Measurements from ENCODE around the gene SIRT7.
"Not testable (repeated sequence)": the region's sequence is repeated elsewhere in the genome, so short reads cannot be mapped to it uniquely, and the experiment has no call there.

Gene SIRT7

GRCh38 chr17:81921537-81921862, 3.5 kb upstream of the SIRT7 start:
- peaks cover 20% of the 10 kb centered on the region for H3K36me3 ChIP-seq (ENCODE audit: low read depth)
- no peak for TF ChIP-seq CTCF (IDR thresholded peaks at IDR 0.05; ENCODE audit: poor library complexity, severe bottlenecking)
- DNase-seq (ENCODE audit: low spot score) = no peak
- H3K4me1 ChIP-seq (ENCODE audit: insufficient read depth, poor library complexity, severe bottlenecking) = peaks cover 20% of the 10 kb centered on the region
- H3K4me3 ChIP-seq (ENCODE audit: severe bottlenecking) = no peak overlapping the region
- ATAC-seq (ENCODE audit: low read depth) = no peak
- H3K9me3 ChIP-seq (ENCODE audit: severe bottlenecking) = no peaks in the 10 kb centered on the region
- H3K27ac ChIP-seq (ENCODE audit: poor library complexity, severe bottlenecking) = no peak overlapping the region
- no peaks in the 10 kb centered on the region for H3K27me3 ChIP-seq (ENCODE audit: insufficient read depth, poor library complexity, severe bottlenecking)

GRCh38 chr17:81920612-81921536, 2.9 kb upstream of the SIRT7 start:
- H3K27ac ChIP-seq (ENCODE audit: poor library complexity, severe bottlenecking) = no peak overlapping the region
- no peak for TF ChIP-seq CTCF (IDR thresholded peaks at IDR 0.05; ENCODE audit: poor library complexity, severe bottlenecking)
- peaks cover 18% of the 10 kb centered on the region for H3K4me1 ChIP-seq (ENCODE audit: insufficient read depth, poor library complexity, severe bottlenecking)
- no peaks in the 10 kb centered on the region for H3K9me3 ChIP-seq (ENCODE audit: severe bottlenecking)
- H3K4me3 ChIP-seq (ENCODE audit: severe bottlenecking) = no peak overlapping the region
- no peaks in the 10 kb centered on the region for H3K27me3 ChIP-seq (ENCODE audit: insufficient read depth, poor library complexity, severe bottlenecking)
- DNase-seq (ENCODE audit: low spot score) = no peak
- peaks cover 24% of the 10 kb centered on the region for H3K36me3 ChIP-seq (ENCODE audit: low read depth)
- ATAC-seq (ENCODE audit: low read depth) = no peak

GRCh38 chr17:81918832-81919545, 1.0 kb upstream of the SIRT7 start:
- no peaks in the 10 kb centered on the region for H3K27me3 ChIP-seq (ENCODE audit: insufficient read depth, poor library complexity, severe bottlenecking)
- H3K9me3 ChIP-seq (ENCODE audit: severe bottlenecking) = no peaks in the 10 kb centered on the region
- H3K4me3 ChIP-seq (ENCODE audit: severe bottlenecking) = no peak overlapping the region
- DNase-seq (ENCODE audit: low spot score) (no peak), ATAC-seq (ENCODE audit: low read depth) (no peak)
- peaks cover 13% of the 10 kb centered on the region for H3K4me1 ChIP-seq (ENCODE audit: insufficient read depth, poor library complexity, severe bottlenecking)
- peaks cover 42% of the 10 kb centered on the region for H3K36me3 ChIP-seq (ENCODE audit: low read depth)
- TF ChIP-seq CTCF (IDR thresholded peaks at IDR 0.05; ENCODE audit: poor library complexity, severe bottlenecking) = no peak
- H3K27ac ChIP-seq (ENCODE audit: poor library complexity, severe bottlenecking) = no peak overlapping the region

GRCh38 chr17:81918333-81918669, 325 bp upstream of the SIRT7 start:
- ATAC-seq (ENCODE audit: low read depth) = peak; percentile 7; the same call in 2 of the 3 replicates
- DNase-seq (ENCODE audit: low spot score); H3K4me1 ChIP-seq (ENCODE audit: insufficient read depth, poor library complexity, severe bottlenecking); H3K27ac ChIP-seq (ENCODE audit: poor library complexity, severe bottlenecking); H3K9me3 ChIP-seq (ENCODE audit: severe bottlenecking); H3K27me3 ChIP-seq (ENCODE audit: insufficient read depth, poor library complexity, severe bottlenecking): not testable (repeated sequence)
- H3K36me3 ChIP-seq (ENCODE audit: low read depth) = peaks cover 49% of the 10 kb centered on the region
- H3K4me3 ChIP-seq (ENCODE audit: severe bottlenecking) = peak overlapping the region; percentile 98

- peaks cover 51% of the 10 kb centered on the region for H3K36me3 ChIP-seq (ENCODE audit: low read depth)
- ATAC-seq (ENCODE audit: low read depth) (peak; percentile 60), DNase-seq (ENCODE audit: low spot score) (no peak)
- peaks cover 25% of the 10 kb centered on the region for H3K4me1 ChIP-seq (ENCODE audit: insufficient read depth, poor library complexity, severe bottlenecking)
- peak overlapping the region; percentile 98 for H3K4me3 ChIP-seq (ENCODE audit: severe bottlenecking)
- no peak for TF ChIP-seq CTCF (IDR thresholded peaks at IDR 0.05; ENCODE audit: poor library complexity, severe bottlenecking)
- peak overlapping the region; percentile 44 for H3K27ac ChIP-seq (ENCODE audit: poor library complexity, severe bottlenecking)
- H3K27me3 ChIP-seq (ENCODE audit: insufficient read depth, poor library complexity, severe bottlenecking) = no peaks in the 10 kb centered on the region
- no peaks in the 10 kb centered on the region for H3K9me3 ChIP-seq (ENCODE audit: severe bottlenecking)
Observed at GRCh38 chr17:81916234-81917001, 1.6 kb downstream of the SIRT7 start.

Data from RWPE2 (cell line).